Medulla oblongata (tissue), 1 donor: Measurements from ENCODE around the gene NDRG2.
A peak's percentile ranks its signal among the peaks of the same experiment; 100 is the strongest.

Experiments used
- DNase-seq: peaks from one replicate; pipeline ENCODE4 v3.0.0-alpha.2; 2015; ENCODE audit errors: extremely low spot score

NDRG2 gene

GRCh38 chr14:21034707-21035106, 9.8 kb upstream of the NDRG2 start, which contains the start of gene RNASE13:
RNASE13 (minus strand) TSS chr14:21034807; CDS start chr14:21034288, 519 bp downstream.
- no peak for DNase-seq

- peak; percentile 46 for DNase-seq
Measured at GRCh38 chr14:21033133-21033698, 8.4 kb upstream of the NDRG2 start.

- peak; percentile 54 for DNase-seq
Measured at GRCh38 chr14:21032326-21033132, 7.7 kb upstream of the NDRG2 start.

- no peak for DNase-seq
Measured at GRCh38 chr14:21030531-21030930, 5.7 kb upstream of the NDRG2 start.

GRCh38 chr14:21029917-21030316, 5.1 kb upstream of the NDRG2 start, which contains the start of gene TPPP2:
TPPP2 (plus strand) TSS chr14:21030217; CDS start chr14:21030582, 365 bp downstream.
- DNase-seq: no peak

GRCh38 chr14:21026988-21027315, 2.1 kb upstream of the NDRG2 start:
- DNase-seq: no peak

GRCh38 chr14:21026274-21026987, 1.6 kb upstream of the NDRG2 start:
- DNase-seq: peak; percentile 95

- DNase-seq: peak; percentile 80
Measured at GRCh38 chr14:21025371-21026273, 761 bp upstream of the NDRG2 start.

GRCh38 chr14:21023817-21024584, 860 bp downstream of the NDRG2 start:
- peak; percentile 35 for DNase-seq

- DNase-seq: peak; percentile 71
Measured at GRCh38 chr14:21023174-21023573, 1.7 kb downstream of the NDRG2 start.

- DNase-seq: no peak
Measured at GRCh38 chr14:21022686-21023085, 2.2 kb downstream of the NDRG2 start.

GRCh38 chr14:21020977-21021545, 3.8 kb downstream of the NDRG2 start:
- DNase-seq: no peak

- no peak for DNase-seq
Measured at GRCh38 chr14:21019366-21019765, 5.5 kb downstream of the NDRG2 start.

- no peak for DNase-seq
Measured at GRCh38 chr14:21018781-21019180, 6.1 kb downstream of the NDRG2 start.

- DNase-seq: no peak
Measured at GRCh38 chr14:21018286-21018685, 6.6 kb downstream of the NDRG2 start.

GRCh38 chr14:21017528-21018245, 7.2 kb downstream of the NDRG2 start:
- no peak for DNase-seq

GRCh38 chr14:21016413-21017190, 8.3 kb downstream of the NDRG2 start:
- DNase-seq: no peak

- no peak for DNase-seq
Measured at GRCh38 chr14:21015312-21015711, 9.5 kb downstream of the NDRG2 start.

- DNase-seq: peak; percentile 99
Measured at GRCh38 chr14:21014761-21015190, 10.1 kb downstream of the NDRG2 start.
